Liver (tissue), 3 donors: ENCODE measurements around the gene CD6.

Source experiments
- CTCF ChIP-seq: fragments of 150-350 bp; IDR thresholded peaks from 2 replicates; pipeline ENCODE4 v1.5.1; 2017; ENCODE audit warnings: improper control_type of control experiment, low read depth, low read length; ENCODE audit not compliant: missing input control
- EGR1 ChIP-seq, 2 donors: IDR thresholded peaks; 2 replicates each; pipeline ENCODE4 v1.6.1; 2016 to 2018; ENCODE audit warnings: antibody characterized with exemption in 2 of 2, low read depth in 2 of 2
- JUND ChIP-seq, 2 donors: IDR thresholded peaks; 2 replicates each; pipeline ENCODE4 v1.6.1; 2016; ENCODE audit warnings: antibody characterized with exemption in 2 of 2
- RAD21 ChIP-seq, 2 donors: IDR thresholded peaks; 2 replicates each; pipeline ENCODE4 v1.6.1; 2016; ENCODE audit warnings: antibody characterized with exemption in 2 of 2, mild to moderate bottlenecking in 2 of 2
- SP1 ChIP-seq: IDR thresholded peaks from 2 replicates; pipeline ENCODE4 v1.6.1; 2018; ENCODE audit warnings: antibody characterized with exemption, mild to moderate bottlenecking
- TAF1 ChIP-seq: conservative IDR thresholded peaks from 2 replicates; pipeline ENCODE4 v1.6.1; 2016; ENCODE audit warnings: antibody characterized with exemption, mild to moderate bottlenecking
- ZBTB33 ChIP-seq: IDR thresholded peaks from 2 replicates; pipeline ENCODE4 v1.6.1; 2016; ENCODE audit warnings: antibody characterized with exemption
- donor health status: healthy.
- donor health status: healthy.

GRCh38 chr11:60933416-60934123 is 37.9 kb upstream of the CD6 start:
- TF ChIP-seq CTCF (no peak), JUND (IDR thresholded peaks at IDR 0.05) (no peak), EGR1 (IDR thresholded peaks at IDR 0.05; ENCODE audit: low read depth in 2 of 2) (no peak), ZBTB33 (no peak), TAF1 (no peak), RAD21 (IDR thresholded peaks at IDR 0.05) (no peak), SP1 (no peak)
